ENCODE results near the gene KIF26A. TPM values are rescaled to one million over a fixed set of nuclear protein-coding genes. Genes with fewer than 3 reads are reported as not detected.

KIF26A gene
- total and polyA plus RNA-seq, 2 of the 4 experiments (the other 2 are of a cell fraction) = not detected

DNA sequence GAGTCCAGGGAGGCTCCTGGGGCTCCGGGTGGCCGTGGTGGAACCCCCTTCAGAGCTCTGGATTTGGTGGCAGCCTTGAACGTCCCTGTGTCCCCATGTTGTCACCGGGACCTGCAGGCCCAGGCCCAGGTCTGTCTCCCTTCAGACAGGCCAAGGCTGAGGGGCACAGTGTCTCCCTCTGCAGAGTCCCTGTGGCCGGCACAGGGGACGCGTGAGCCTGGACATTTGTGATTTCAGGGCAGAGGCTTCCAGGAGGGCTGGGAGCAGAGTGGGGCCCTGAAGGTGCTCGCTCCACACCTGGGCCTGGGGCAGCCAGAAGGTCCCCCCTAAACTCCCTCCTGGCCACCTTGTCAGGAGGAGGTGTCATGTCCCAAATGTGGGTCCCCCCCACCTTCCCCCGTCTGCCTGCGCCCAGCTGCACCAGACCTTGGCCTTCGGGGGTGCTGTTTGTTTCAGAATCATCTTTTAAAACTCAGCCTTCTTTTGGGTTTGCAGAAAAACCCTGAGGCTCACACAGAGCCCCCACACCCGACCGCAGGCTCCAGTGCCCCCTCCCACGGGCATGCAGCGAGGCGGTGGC lies 47.6 kb downstream of the KIF26A start:
- Histone ChIP-seq H3K36me3 (ENCODE audit: control insufficient read depth, insufficient read depth, low read length) (no peaks in the 10 kb centered on the region), H2BK5ac (ENCODE audit: low read depth, low read length, poor library complexity, severe bottlenecking) (no peak overlapping the region), H3K4me3 (ENCODE audit: insufficient read depth, low read depth, low read length) (no peak overlapping the region), H3K27ac (ENCODE audit: insufficient read depth, low read length) (no peak overlapping the region), H4K20me1 (ENCODE audit: insufficient read depth, low read length) (no peaks in the 10 kb centered on the region), H3K14ac (replicated peaks; ENCODE audit: low read depth, low read length) (no peak overlapping the region), H3K9me1 (ENCODE audit: insufficient read depth, low read length) (no peaks in the 10 kb centered on the region), H2BK20ac (ENCODE audit: low read depth, low read length) (no peak overlapping the region), H3K4me1 (ENCODE audit: control insufficient read depth, insufficient read depth, low read length) (no peaks in the 10 kb centered on the region), H3K27me3 (ENCODE audit: control insufficient read depth, insufficient read depth, low read length) (no peaks in the 10 kb centered on the region), H2AK5ac (ENCODE audit: low read depth, low read length) (no peak overlapping the region), H3K79me1 (ENCODE audit: low read depth in 1 of 2, low read length in 2 of 2) (no peaks in the 10 kb centered on the region), H4K91ac (ENCODE audit: insufficient read depth, low read depth, low read length) (no peak overlapping the region), H2AFZ (replicated peaks; ENCODE audit: low read length, poor library complexity) (no peak overlapping the region), H3K9me3 (ENCODE audit: control insufficient read depth, insufficient read depth, low read length) (peaks cover 14% of the 10 kb centered on the region; the same call in 1 of the 2 replicates), H3K18ac (ENCODE audit: low read depth, low read length) (no peak overlapping the region), H3K4ac (ENCODE audit: low read depth, low read length) (no peak overlapping the region), H2BK15ac (ENCODE audit: low read depth, low read length) (no peak overlapping the region), H4K8ac (ENCODE audit: low read depth in 2 of 2, low read length in 2 of 2) (no peak overlapping the region), H2AK9ac (replicated peaks; ENCODE audit: low read depth, low read length, poor library complexity) (no peak overlapping the region), H4K5ac (ENCODE audit: low read depth, low read length) (no peak overlapping the region), H3K9ac (ENCODE audit: low read depth, low read length) (no peak overlapping the region), H3K4me2 (ENCODE audit: low read depth, low read length) (no peak overlapping the region), H3K56ac (ENCODE audit: extremely low read depth, insufficient read depth, low read length) (no peak overlapping the region), H3K23ac (ENCODE audit: low read depth, low read length) (no peak overlapping the region), H2BK120ac (ENCODE audit: low read depth, low read length) (no peak overlapping the region)
- intact Hi-C loops (cut with micrococcal nuclease) (no loop called here), in situ Hi-C loops (cut with MboI; ENCODE audit: low sequenced_read_pairs) (no loop called here), dilution Hi-C loops (cut with HindIII; ENCODE audit: low sequenced_read_pairs, unreplicated experiment) (no loop called here)
- CTCF ChIA-PET = no interaction called here
- WGBS, 2 experiments (ENCODE audit: extremely low coverage in 2 of 2, insufficient read length in 1 of 2) = 48% methylated on average over 8 of the region's 16 CpGs; no CpG with 5 or more reads in 1 of the 2 experiments
- no peak for DNase-seq
- POLR2A ChIA-PET (ENCODE audit: unreplicated experiment) = no interaction called here
- no peak for TF ChIP-seq MAFK (IDR thresholded peaks at IDR 0.05; ENCODE audit: low read depth, low read length)
- TF ChIP-seq, protein P1, sequence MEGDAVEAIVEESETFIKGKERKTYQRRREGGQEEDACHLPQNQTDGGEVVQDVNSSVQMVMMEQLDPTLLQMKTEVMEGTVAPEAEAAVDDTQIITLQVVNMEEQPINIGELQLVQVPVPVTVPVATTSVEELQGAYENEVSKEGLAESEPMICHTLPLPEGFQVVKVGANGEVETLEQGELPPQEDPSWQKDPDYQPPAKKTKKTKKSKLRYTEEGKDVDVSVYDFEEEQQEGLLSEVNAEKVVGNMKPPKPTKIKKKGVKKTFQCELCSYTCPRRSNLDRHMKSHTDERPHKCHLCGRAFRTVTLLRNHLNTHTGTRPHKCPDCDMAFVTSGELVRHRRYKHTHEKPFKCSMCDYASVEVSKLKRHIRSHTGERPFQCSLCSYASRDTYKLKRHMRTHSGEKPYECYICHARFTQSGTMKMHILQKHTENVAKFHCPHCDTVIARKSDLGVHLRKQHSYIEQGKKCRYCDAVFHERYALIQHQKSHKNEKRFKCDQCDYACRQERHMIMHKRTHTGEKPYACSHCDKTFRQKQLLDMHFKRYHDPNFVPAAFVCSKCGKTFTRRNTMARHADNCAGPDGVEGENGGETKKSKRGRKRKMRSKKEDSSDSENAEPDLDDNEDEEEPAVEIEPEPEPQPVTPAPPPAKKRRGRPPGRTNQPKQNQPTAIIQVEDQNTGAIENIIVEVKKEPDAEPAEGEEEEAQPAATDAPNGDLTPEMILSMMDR (conservative IDR thresholded peaks at IDR 0.05; ENCODE audit: low read depth, low read length) = no peak
- TF ChIP-seq BHLHE40 (IDR thresholded peaks at IDR 0.05; ENCODE audit: low read depth, low read length) = no peak
- TF ChIP-seq CEBPB (IDR thresholded peaks at IDR 0.05; ENCODE audit: low read depth, low read length) = no peak
- TF ChIP-seq, protein P2, sequence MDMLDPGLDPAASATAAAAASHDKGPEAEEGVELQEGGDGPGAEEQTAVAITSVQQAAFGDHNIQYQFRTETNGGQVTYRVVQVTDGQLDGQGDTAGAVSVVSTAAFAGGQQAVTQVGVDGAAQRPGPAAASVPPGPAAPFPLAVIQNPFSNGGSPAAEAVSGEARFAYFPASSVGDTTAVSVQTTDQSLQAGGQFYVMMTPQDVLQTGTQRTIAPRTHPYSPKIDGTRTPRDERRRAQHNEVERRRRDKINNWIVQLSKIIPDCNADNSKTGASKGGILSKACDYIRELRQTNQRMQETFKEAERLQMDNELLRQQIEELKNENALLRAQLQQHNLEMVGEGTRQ (IDR thresholded peaks at IDR 0.05; ENCODE audit: low read depth, low read length) = no peak
- TF ChIP-seq, protein P3, sequence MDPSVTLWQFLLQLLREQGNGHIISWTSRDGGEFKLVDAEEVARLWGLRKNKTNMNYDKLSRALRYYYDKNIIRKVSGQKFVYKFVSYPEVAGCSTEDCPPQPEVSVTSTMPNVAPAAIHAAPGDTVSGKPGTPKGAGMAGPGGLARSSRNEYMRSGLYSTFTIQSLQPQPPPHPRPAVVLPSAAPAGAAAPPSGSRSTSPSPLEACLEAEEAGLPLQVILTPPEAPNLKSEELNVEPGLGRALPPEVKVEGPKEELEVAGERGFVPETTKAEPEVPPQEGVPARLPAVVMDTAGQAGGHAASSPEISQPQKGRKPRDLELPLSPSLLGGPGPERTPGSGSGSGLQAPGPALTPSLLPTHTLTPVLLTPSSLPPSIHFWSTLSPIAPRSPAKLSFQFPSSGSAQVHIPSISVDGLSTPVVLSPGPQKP (IDR thresholded peaks at IDR 0.05; ENCODE audit: borderline replicate concordance, low read depth, low read length) = no peak
- TF ChIP-seq NFE2L2 (IDR thresholded peaks at IDR 0.05; ENCODE audit: low read depth, low read length) = no peak
- no peak for TF ChIP-seq RCOR1 (IDR thresholded peaks at IDR 0.05; ENCODE audit: insufficient replicate concordance, low read length)
- BruUV-seq (replicated peaks) = no TSS peak
- no peak for ATAC-seq (ENCODE audit: low read depth)

Measured in IMR-90 (cell line).